ENCODE measurements around the gene SLC9A2. TPM values are rescaled to one million over a fixed set of nuclear protein-coding genes. Genes with fewer than 3 reads are reported as not detected.

Gene SLC9A2
- total and polyA plus RNA-seq, 11 donors = 0.03 to 0.46 (median 0.13) TPM; not detected in 2

GRCh38 chr2:102698369-102699111, 79.2 kb downstream of the SLC9A2 start:
- Histone ChIP-seq H3K9me3 (no peaks in the 10 kb centered on the region), H3K4me1 (no peaks in the 10 kb centered on the region), H3K27ac (no peak overlapping the region), H3K36me3 (no peaks in the 10 kb centered on the region), H3K27me3 (peaks cover 0 to 9% (median 0%) of the 10 kb centered on the region in 9 donors), H3K4me3 (no peak overlapping the region)
- DNase-seq (no peak), ATAC-seq (no peak)
- intact Hi-C loops (cut with DNase I) = loop anchor here in 1 of 10 donors (5.0 kb wide), 1 partner anchor 176 kb away; no protein-coding TSS in a partner anchor
- TF ChIP-seq POLR2A (IDR thresholded peaks at IDR 0.05) = no peak
- WGBS, 4 donors = 74 to 89% (median 81%) methylated on average over 6 of the region's 6 CpGs

GRCh38 chr2:102703305-102703704, 84.0 kb downstream of the SLC9A2 start:
- intact Hi-C loops (cut with DNase I) = loop anchor here (2.0 to 5.0 kb wide), 5 partner anchors 181 to 231 kb away; partner anchors contain the start of gene SLC9A4 (in 8 of the 10)
- 62 to 75% (median 68%) methylated on average over 2 of the region's 2 CpGs for WGBS, 4 donors
- Histone ChIP-seq H3K27ac (no peak overlapping the region), H3K36me3 (no peaks in the 10 kb centered on the region), H3K4me3 (no peak overlapping the region), H3K4me1 (no peaks in the 10 kb centered on the region), H3K27me3 (peaks cover 0 to 14% (median 5%) of the 10 kb centered on the region in 9 donors), H3K9me3 (no peaks in the 10 kb centered on the region)
- ATAC-seq (no peak), DNase-seq (no peak)
- no peak for TF ChIP-seq CTCF (IDR thresholded peaks at IDR 0.05)
- TF ChIP-seq POLR2A (IDR thresholded peaks at IDR 0.05) = no peak

- ATAC-seq = peak; percentile 51 to 63 (median 62)
- H3K4me3 ChIP-seq = no peak overlapping the region
- TF ChIP-seq POLR2A (IDR thresholded peaks at IDR 0.05) = no peak
- TF ChIP-seq CTCF (IDR thresholded peaks at IDR 0.05) = peak in 11 of 12 donors; percentile 15 to 51 (median 37)
- DNase-seq = no peak
- no peaks in the 10 kb centered on the region for H3K9me3 ChIP-seq
- H3K4me1 ChIP-seq = no peaks in the 10 kb centered on the region
- intact Hi-C loops (cut with DNase I) = loop anchor here (2.0 to 5.0 kb wide), 5 partner anchors 181 to 231 kb away; partner anchors contain the start of gene SLC9A4 (in 9 of the 10)
- no peak overlapping the region for H3K27ac ChIP-seq
- no peaks in the 10 kb centered on the region for H3K36me3 ChIP-seq
- peaks cover 0 to 14% (median 5%) of the 10 kb centered on the region in 9 donors for H3K27me3 ChIP-seq
Observed at GRCh38 chr2:102703748-102704147, 84.4 kb downstream of the SLC9A2 start.

- H3K4me1 ChIP-seq = no peaks in the 10 kb centered on the region
- no peaks in the 10 kb centered on the region for H3K36me3 ChIP-seq
- peak in 1 of 4 donors; percentile 45 for ATAC-seq
- H3K27me3 ChIP-seq = peaks cover 0 to 21% (median 5%) of the 10 kb centered on the region in 9 donors
- no peak for DNase-seq
- TF ChIP-seq CTCF (IDR thresholded peaks at IDR 0.05) = no peak
- TF ChIP-seq POLR2A (IDR thresholded peaks at IDR 0.05) = no peak
- 20 to 34% (median 24%) methylated on average over 12 of the region's 12 CpGs for WGBS, 4 donors
- intact Hi-C loops (cut with DNase I) = loop anchor here in 8 of 10 donors (2.0 to 5.0 kb wide), 4 partner anchors 182 to 232 kb away; partner anchors contain the start of gene SLC9A4 (in 7 of the 8)
- H3K9me3 ChIP-seq = no peaks in the 10 kb centered on the region
- H3K4me3 ChIP-seq = no peak overlapping the region
- H3K27ac ChIP-seq = no peak overlapping the region
Observed at GRCh38 chr2:102704531-102704930, 85.2 kb downstream of the SLC9A2 start.
